HG02763 (cell line): ENCODE results near the gene ZC2HC1B.

Source experiments
- ATAC-seq: cut with Tn5 transposase; IDR thresholded peaks from one replicate; pipeline ENCODE4 v1.9.1; 2021; ENCODE audit warnings: mild to moderate bottlenecking, moderate library complexity; ENCODE audit not compliant: unreplicated experiment

The ZC2HC1B gene

GRCh38 chr6:143928853-143929252 is 64.6 kb downstream of the ZC2HC1B start:
- no peak for ATAC-seq

GRCh38 chr6:143929975-143930374 is 65.7 kb downstream of the ZC2HC1B start:
- no peak for ATAC-seq

GRCh38 chr6:143934331-143934730 is 70.1 kb downstream of the ZC2HC1B start:
- no peak for ATAC-seq

- no peak for ATAC-seq
Measured at GRCh38 chr6:143934867-143935266, 70.6 kb downstream of the ZC2HC1B start.

- ATAC-seq: no peak
Measured at GRCh38 chr6:143936347-143936746, 72.1 kb downstream of the ZC2HC1B start.

- no peak for ATAC-seq
Measured at GRCh38 chr6:143936778-143937667, 72.7 kb downstream of the ZC2HC1B start.

- ATAC-seq: no peak
Measured at GRCh38 chr6:143937668-143937970, 73.3 kb downstream of the ZC2HC1B start.

- ATAC-seq: no peak
Measured at GRCh38 chr6:143939364-143939763, 75.1 kb downstream of the ZC2HC1B start.

GRCh38 chr6:143940011-143940597 is 75.8 kb downstream of the ZC2HC1B start:
- peak; percentile 98 for ATAC-seq

GRCh38 chr6:143941852-143942627 is 77.8 kb downstream of the ZC2HC1B start:
- no peak for ATAC-seq

- ATAC-seq: no peak
Measured at GRCh38 chr6:143948208-143948607, 83.9 kb downstream of the ZC2HC1B start.

- no peak for ATAC-seq
Measured at GRCh38 chr6:143949535-143949934, 85.3 kb downstream of the ZC2HC1B start.

GRCh38 chr6:143949962-143950361 is 85.7 kb downstream of the ZC2HC1B start:
- no peak for ATAC-seq

- ATAC-seq: no peak
Measured at GRCh38 chr6:143950875-143951274, 86.6 kb downstream of the ZC2HC1B start.

- no peak for ATAC-seq
Measured at GRCh38 chr6:143952060-143952778, 87.9 kb downstream of the ZC2HC1B start.

- no peak for ATAC-seq
Measured at GRCh38 chr6:143952947-143953701, 88.8 kb downstream of the ZC2HC1B start.

GRCh38 chr6:143953922-143954321 is 89.6 kb downstream of the ZC2HC1B start:
- ATAC-seq: no peak

GRCh38 chr6:143955971-143956370 is 91.7 kb downstream of the ZC2HC1B start:
- ATAC-seq: no peak

GRCh38 chr6:143957679-143958274 is 93.5 kb downstream of the ZC2HC1B start:
- ATAC-seq: no peak

- no peak for ATAC-seq
Measured at GRCh38 chr6:143958839-143959399, 94.6 kb downstream of the ZC2HC1B start.
